ENCODE data around the gene BGN. TPM values are rescaled to one million over a fixed set of nuclear protein-coding genes. Genes with fewer than 3 reads are reported as not detected.
A peak's percentile ranks its signal among the peaks of the same experiment; 100 is the strongest.

Gene BGN
- total and polyA plus RNA-seq, 2 donors from 2014 or later = 164 to 288 TPM

GRCh38 chrX:153455571-153455970 lies 39.2 kb upstream of the BGN start:
- no peaks in the 10 kb centered on the region for H3K9me3 ChIP-seq (ENCODE audit: control insufficient read depth in 2 of 3, insufficient read depth in 1 of 3, low read length in 3 of 3)
- DNase-seq (peak in 1 of 5 donors; percentile 66), FAIRE-seq (no peak)
- H3K27ac ChIP-seq (ENCODE audit: low read depth in 2 of 2, low read length in 2 of 2) = no peak overlapping the region
- TF ChIP-seq CTCF (IDR thresholded peaks at IDR 0.05; ENCODE audit: borderline replicate concordance, extremely low read depth, insufficient read depth) = no peak
- H3K36me3 ChIP-seq (ENCODE audit: control insufficient read depth in 2 of 3, insufficient read depth in 3 of 3, low read length in 3 of 3) = no peaks in the 10 kb centered on the region
- no peak overlapping the region for H3K9ac ChIP-seq (ENCODE audit: low read length in 3 of 3)
- no peaks in the 10 kb centered on the region for H3K4me1 ChIP-seq (ENCODE audit: control insufficient read depth in 2 of 3, insufficient read depth in 2 of 3, low read depth in 1 of 3, low read length in 3 of 3)
- no peaks in the 10 kb centered on the region for H3K27me3 ChIP-seq (ENCODE audit: control insufficient read depth, insufficient read depth, low read length)
- no peak overlapping the region for H3K4me3 ChIP-seq (ENCODE audit: low read length in 3 of 3)
- intact Hi-C loops (cut with DNase I) = no loop called here

GRCh38 chrX:153456161-153456560 lies 38.6 kb upstream of the BGN start:
- no peak for TF ChIP-seq CTCF (IDR thresholded peaks at IDR 0.05; ENCODE audit: borderline replicate concordance, extremely low read depth, insufficient read depth)
- Histone ChIP-seq H3K4me3 (ENCODE audit: low read length in 3 of 3) (no peak overlapping the region), H3K27ac (ENCODE audit: low read depth in 2 of 2, low read length in 2 of 2) (no peak overlapping the region), H3K4me1 (ENCODE audit: control insufficient read depth in 2 of 3, insufficient read depth in 2 of 3, low read depth in 1 of 3, low read length in 3 of 3) (no peaks in the 10 kb centered on the region), H3K27me3 (ENCODE audit: control insufficient read depth, insufficient read depth, low read length) (no peaks in the 10 kb centered on the region), H3K9ac (ENCODE audit: low read length in 3 of 3) (no peak overlapping the region), H3K36me3 (ENCODE audit: control insufficient read depth in 2 of 3, insufficient read depth in 3 of 3, low read length in 3 of 3) (no peaks in the 10 kb centered on the region), H3K9me3 (ENCODE audit: control insufficient read depth in 2 of 3, insufficient read depth in 1 of 3, low read length in 3 of 3) (no peaks in the 10 kb centered on the region)
- no peak for FAIRE-seq
- intact Hi-C loops (cut with DNase I) = no loop called here
- peak in 1 of 5 donors; percentile 33 for DNase-seq

GRCh38 chrX:153456704-153457103 lies 38.1 kb upstream of the BGN start:
- Histone ChIP-seq H3K27me3 (ENCODE audit: control insufficient read depth, insufficient read depth, low read length) (no peaks in the 10 kb centered on the region), H3K9ac (ENCODE audit: low read length in 3 of 3) (no peak overlapping the region), H3K9me3 (ENCODE audit: control insufficient read depth in 2 of 3, insufficient read depth in 1 of 3, low read length in 3 of 3) (no peaks in the 10 kb centered on the region), H3K4me3 (ENCODE audit: low read length in 3 of 3) (no peak overlapping the region), H3K27ac (ENCODE audit: low read depth in 2 of 2, low read length in 2 of 2) (no peak overlapping the region), H3K36me3 (ENCODE audit: control insufficient read depth in 2 of 3, insufficient read depth in 3 of 3, low read length in 3 of 3) (peaks cover 0 to under 1% (median 0%) of the 10 kb centered on the region in 3 donors), H3K4me1 (ENCODE audit: control insufficient read depth in 2 of 3, insufficient read depth in 2 of 3, low read depth in 1 of 3, low read length in 3 of 3) (no peaks in the 10 kb centered on the region)
- no peak for TF ChIP-seq CTCF (IDR thresholded peaks at IDR 0.05; ENCODE audit: borderline replicate concordance, extremely low read depth, insufficient read depth)
- FAIRE-seq = no peak
- intact Hi-C loops (cut with DNase I) = no loop called here
- peak in 1 of 5 donors; percentile 63 for DNase-seq

All from kidney (tissue), 14 donors.